ENCODE measurements around the gene CDCA5.

Gene CDCA5

GRCh38 chr11:65083134-65083833 is 556 bp downstream of the CDCA5 start:
- peak overlapping the region; percentile 92 for H3K4me3 ChIP-seq (ENCODE audit: low read depth, low read length)

GRCh38 chr11:65078786-65079342 is 5.0 kb downstream of the CDCA5 start:
- no peak for DNase-seq (ENCODE audit: low read depth)
- TF ChIP-seq, protein P1, sequence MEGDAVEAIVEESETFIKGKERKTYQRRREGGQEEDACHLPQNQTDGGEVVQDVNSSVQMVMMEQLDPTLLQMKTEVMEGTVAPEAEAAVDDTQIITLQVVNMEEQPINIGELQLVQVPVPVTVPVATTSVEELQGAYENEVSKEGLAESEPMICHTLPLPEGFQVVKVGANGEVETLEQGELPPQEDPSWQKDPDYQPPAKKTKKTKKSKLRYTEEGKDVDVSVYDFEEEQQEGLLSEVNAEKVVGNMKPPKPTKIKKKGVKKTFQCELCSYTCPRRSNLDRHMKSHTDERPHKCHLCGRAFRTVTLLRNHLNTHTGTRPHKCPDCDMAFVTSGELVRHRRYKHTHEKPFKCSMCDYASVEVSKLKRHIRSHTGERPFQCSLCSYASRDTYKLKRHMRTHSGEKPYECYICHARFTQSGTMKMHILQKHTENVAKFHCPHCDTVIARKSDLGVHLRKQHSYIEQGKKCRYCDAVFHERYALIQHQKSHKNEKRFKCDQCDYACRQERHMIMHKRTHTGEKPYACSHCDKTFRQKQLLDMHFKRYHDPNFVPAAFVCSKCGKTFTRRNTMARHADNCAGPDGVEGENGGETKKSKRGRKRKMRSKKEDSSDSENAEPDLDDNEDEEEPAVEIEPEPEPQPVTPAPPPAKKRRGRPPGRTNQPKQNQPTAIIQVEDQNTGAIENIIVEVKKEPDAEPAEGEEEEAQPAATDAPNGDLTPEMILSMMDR (IDR thresholded peaks at IDR 0.05; ENCODE audit: low read depth, low read length, missing control alignments) = no peak
- no peak overlapping the region for H3K4me3 ChIP-seq (ENCODE audit: low read depth, low read length)

More at GRCh38 chr11:65083134-65083833, 556 bp downstream of the CDCA5 start:
- DNase-seq (ENCODE audit: low read depth) = no peak
- TF ChIP-seq, protein P1 (IDR thresholded peaks at IDR 0.05; ENCODE audit: low read depth, low read length, missing control alignments) = peak; percentile 4

GRCh38 chr11:65078151-65078550 is 5.7 kb downstream of the CDCA5 start:
- TF ChIP-seq, protein P1 (IDR thresholded peaks at IDR 0.05; ENCODE audit: low read depth, low read length, missing control alignments) = peak; percentile 85
- H3K4me3 ChIP-seq (ENCODE audit: low read depth, low read length) = no peak overlapping the region
- no peak for DNase-seq (ENCODE audit: low read depth)

- H3K4me3 ChIP-seq (ENCODE audit: low read depth, low read length) = no peak overlapping the region
- DNase-seq (ENCODE audit: low read depth) = no peak
- TF ChIP-seq, protein P1 (IDR thresholded peaks at IDR 0.05; ENCODE audit: low read depth, low read length, missing control alignments) = no peak
These were observed 6.4 kb downstream of the CDCA5 start for GRCh38 chr11:65077451-65077850.

GRCh38 chr11:65072631-65072966 is 11.2 kb downstream of the CDCA5 start:
- TF ChIP-seq, protein P1 (IDR thresholded peaks at IDR 0.05; ENCODE audit: low read depth, low read length, missing control alignments) = no peak
- no peak overlapping the region for H3K4me3 ChIP-seq (ENCODE audit: low read depth, low read length)
- DNase-seq (ENCODE audit: low read depth) = no peak

DNA sequence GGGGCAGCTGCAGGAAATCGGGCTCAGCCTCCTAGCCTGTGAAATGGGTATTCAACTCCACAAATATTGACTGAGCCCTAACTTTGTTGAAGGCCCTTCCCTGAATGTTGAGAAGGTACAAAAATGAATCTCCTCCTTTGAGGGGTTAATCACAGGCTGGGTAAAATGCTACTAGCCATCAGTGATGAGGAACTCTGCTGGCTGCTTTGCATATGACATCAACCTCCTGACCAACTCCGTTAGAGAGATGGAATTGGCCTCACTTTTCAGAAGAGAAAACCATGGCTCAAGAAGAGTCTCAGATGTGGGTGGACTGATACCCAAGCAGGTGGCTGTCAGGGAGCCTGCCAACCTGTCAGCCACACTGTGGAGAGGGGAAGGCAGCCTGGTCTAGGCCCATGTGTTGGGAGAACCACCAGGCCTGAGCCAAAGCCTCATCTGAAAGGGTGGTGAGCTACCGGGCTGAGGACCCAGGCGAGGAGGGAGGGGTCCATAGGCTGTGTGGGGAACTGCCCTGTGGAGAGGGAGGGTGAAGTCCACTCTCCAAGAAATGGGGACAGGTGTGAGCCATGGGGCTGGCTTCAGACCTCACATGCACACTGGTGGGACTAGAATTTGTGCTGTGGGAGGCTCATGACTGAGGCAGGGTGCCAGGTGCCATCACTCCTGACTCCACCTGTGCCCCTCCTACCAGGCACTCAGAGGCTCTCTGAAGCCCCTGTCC is 11.8 kb downstream of the CDCA5 start:
- no peak overlapping the region for H3K4me3 ChIP-seq (ENCODE audit: low read depth, low read length)
- TF ChIP-seq, protein P1 (IDR thresholded peaks at IDR 0.05; ENCODE audit: low read depth, low read length, missing control alignments) = no peak
- DNase-seq (ENCODE audit: low read depth) = no peak
